Measurements from ENCODE around the gene IL1R2. TPM values are rescaled to one million over a fixed set of nuclear protein-coding genes. Genes with fewer than 3 reads are reported as not detected.

Gene IL1R2
- polyA plus RNA-seq, 1 experiment = not detected

DNA sequence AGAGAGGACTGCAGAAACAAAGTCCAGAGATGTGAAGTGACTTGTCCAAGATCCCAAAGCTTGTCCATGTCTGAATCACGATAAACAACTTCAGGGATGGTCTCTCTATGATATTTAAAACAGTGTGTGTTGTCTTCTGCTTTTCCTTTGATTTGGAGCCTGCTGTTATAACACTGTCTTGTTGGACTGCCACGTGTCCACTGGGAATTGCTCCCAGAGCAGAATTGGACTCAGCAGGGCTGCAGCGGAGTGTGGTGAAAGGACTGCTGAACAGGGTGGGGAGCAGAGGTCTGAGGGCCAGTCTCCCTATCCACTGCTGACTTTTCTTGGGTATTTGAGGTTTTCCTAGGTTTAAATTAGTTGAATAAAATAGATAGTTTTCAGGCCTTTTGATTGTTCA, 68.3 kb downstream of the IL1R2 start:
- no peak for DNase-seq (ENCODE audit: low read depth)
- H3K4me3 ChIP-seq (ENCODE audit: low read depth, low read length) = no peak overlapping the region
- ChIA-PET CTCF (no interaction called here), POLR2A (no interaction called here)
- H3K27me3 ChIP-seq (ENCODE audit: control insufficient read depth, insufficient read depth, low read length) = no peaks in the 10 kb centered on the region
- TF ChIP-seq CTCF (IDR thresholded peaks at IDR 0.05; ENCODE audit: insufficient read depth, low read depth, low read length) = no peak
- H3K36me3 ChIP-seq (ENCODE audit: control insufficient read depth, insufficient read depth, low read length) = no peaks in the 10 kb centered on the region

- ChIA-PET CTCF (interaction anchor here (1.0 to 3.0 kb wide), 5 partner anchors 10 to 55 kb away, joined by 3 to 13 read pairs (median 3); no protein-coding TSS in a partner anchor), POLR2A (no interaction called here)
- no peak for DNase-seq (ENCODE audit: low read depth)
- H3K27me3 ChIP-seq (ENCODE audit: control insufficient read depth, insufficient read depth, low read length) = no peaks in the 10 kb centered on the region
- H3K36me3 ChIP-seq (ENCODE audit: control insufficient read depth, insufficient read depth, low read length) = no peaks in the 10 kb centered on the region
- no peak for TF ChIP-seq CTCF (IDR thresholded peaks at IDR 0.05; ENCODE audit: insufficient read depth, low read depth, low read length)
- no peak overlapping the region for H3K4me3 ChIP-seq (ENCODE audit: low read depth, low read length)
Observed at GRCh38 chr2:102060792-102061191, 69.0 kb downstream of the IL1R2 start.

- POLR2A ChIA-PET = no interaction called here
- CTCF ChIA-PET = interaction anchor here (1.0 to 3.0 kb wide), 8 partner anchors 9 to 69 kb away, joined by 3 to 13 read pairs (median 4); no protein-coding TSS in a partner anchor
- no peak for TF ChIP-seq CTCF (IDR thresholded peaks at IDR 0.05; ENCODE audit: insufficient read depth, low read depth, low read length)
Observed at GRCh38 chr2:102061286-102061699, 69.5 kb downstream of the IL1R2 start.

DNA sequence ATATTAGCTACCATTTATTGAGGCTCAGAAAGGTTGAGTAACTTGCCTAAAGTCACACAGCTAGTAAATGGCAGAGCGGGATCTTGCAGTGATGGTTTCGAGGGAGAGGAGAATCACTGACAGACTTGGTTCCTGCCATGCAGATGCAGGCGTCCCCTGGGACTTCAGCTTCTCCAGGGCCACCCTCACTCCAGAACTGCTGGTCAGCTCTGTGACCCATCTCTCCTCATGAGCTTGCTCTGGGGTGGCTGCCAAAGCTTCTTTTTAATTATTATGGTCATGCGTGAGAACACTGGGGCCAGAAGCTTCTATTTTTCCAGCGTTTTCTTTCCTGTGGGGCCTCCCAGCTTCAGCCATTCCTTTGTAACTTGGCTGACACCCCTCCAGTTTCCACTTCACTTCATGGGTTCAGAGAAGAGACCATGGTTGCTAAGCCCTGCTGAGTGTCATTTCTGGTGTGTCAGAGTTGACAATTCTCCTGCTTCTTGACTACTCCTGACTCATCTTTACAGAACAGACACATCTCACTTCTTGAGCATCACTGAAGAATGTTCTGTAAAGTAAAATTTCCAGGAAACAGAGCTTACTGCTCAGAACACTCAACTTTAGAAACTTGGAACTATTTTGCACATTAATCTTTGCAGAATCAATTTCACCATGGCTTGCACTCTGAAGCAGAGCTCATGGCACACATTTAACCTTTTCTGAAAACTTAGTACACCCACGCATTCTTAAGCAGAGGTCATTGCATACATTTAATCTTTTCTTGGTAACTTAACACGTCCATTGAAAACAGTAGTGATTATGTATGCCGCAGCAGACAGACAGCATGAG, 70.4 kb downstream of the IL1R2 start:
- H3K36me3 ChIP-seq (ENCODE audit: control insufficient read depth, insufficient read depth, low read length) = no peaks in the 10 kb centered on the region
- H3K4me3 ChIP-seq (ENCODE audit: low read depth, low read length) = no peak overlapping the region
- TF ChIP-seq CTCF (IDR thresholded peaks at IDR 0.05; ENCODE audit: insufficient read depth, low read depth, low read length) = no peak
- ChIA-PET POLR2A (interaction anchor here (0.6 to 0.9 kb wide), 2 partner anchors 28 to 42 kb away, joined by 3 to 8 read pairs; no protein-coding TSS in a partner anchor), CTCF (interaction anchor here (1.0 to 3.0 kb wide), 11 partner anchors 8 to 178 kb away, joined by 3 to 13 read pairs (median 4); no protein-coding TSS in a partner anchor)
- H3K27me3 ChIP-seq (ENCODE audit: control insufficient read depth, insufficient read depth, low read length) = no peaks in the 10 kb centered on the region
- no peak for DNase-seq (ENCODE audit: low read depth)

More at GRCh38 chr2:102061286-102061699, 69.5 kb downstream of the IL1R2 start:
- Histone ChIP-seq H3K36me3 (ENCODE audit: control insufficient read depth, insufficient read depth, low read length) (no peaks in the 10 kb centered on the region), H3K4me3 (ENCODE audit: low read depth, low read length) (no peak overlapping the region), H3K27me3 (ENCODE audit: control insufficient read depth, insufficient read depth, low read length) (no peaks in the 10 kb centered on the region)
- DNase-seq (ENCODE audit: low read depth) = no peak

DNA sequence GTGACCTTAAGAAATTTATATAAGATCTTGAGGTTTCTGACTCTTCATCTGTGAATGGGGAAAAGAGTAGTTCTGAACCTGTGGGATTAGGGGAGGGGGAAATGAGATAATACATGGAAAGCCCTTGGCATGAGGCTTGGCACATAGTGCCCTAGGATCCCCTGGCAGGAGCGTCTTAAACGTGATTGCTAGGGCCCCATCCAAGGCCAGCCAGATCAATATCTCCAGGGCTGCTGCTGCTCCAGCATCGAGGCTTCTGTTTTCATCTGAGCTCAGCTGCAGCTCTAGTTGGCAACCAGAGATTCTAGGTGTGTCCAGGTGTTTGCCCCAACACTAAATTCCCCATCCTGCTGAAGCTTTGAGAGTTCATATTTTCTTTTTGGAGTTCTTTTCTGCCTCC, 71.0 kb downstream of the IL1R2 start:
- no peak for TF ChIP-seq CTCF (IDR thresholded peaks at IDR 0.05; ENCODE audit: insufficient read depth, low read depth, low read length)
- no peaks in the 10 kb centered on the region for H3K36me3 ChIP-seq (ENCODE audit: control insufficient read depth, insufficient read depth, low read length)
- POLR2A ChIA-PET = no interaction called here
- H3K4me3 ChIP-seq (ENCODE audit: low read depth, low read length) = no peak overlapping the region
- H3K27me3 ChIP-seq (ENCODE audit: control insufficient read depth, insufficient read depth, low read length) = no peaks in the 10 kb centered on the region
- CTCF ChIA-PET = interaction anchor here (1.7 to 3.0 kb wide), 7 partner anchors 29 to 178 kb away, joined by 4 to 13 read pairs (median 6); no protein-coding TSS in a partner anchor
- no peak for DNase-seq (ENCODE audit: low read depth)
